Dermis microvascular lymphatic vessel endothelial cell (primary cell): Measurements from ENCODE around the gene RPA1. TPM values are rescaled to one million over a fixed set of nuclear protein-coding genes. Genes with fewer than 3 reads are reported as not detected.
A peak's percentile ranks its signal among the peaks of the same experiment; 100 is the strongest.
"Not testable (repeated sequence)": the region's sequence is repeated elsewhere in the genome, so short reads cannot be mapped to it uniquely, and the experiment has no call there.

Experiments
- DNase-seq, 2 donors: peaks; one replicate each; pipeline versions ENCODE4 v3.0.0 to v3.0.0-alpha.2; 2010; ENCODE audit warnings: low read depth in 2 of 2
- total RNA-seq: library from RNA; depleted of rRNA; stranded (reverse); fragments of >200 nt; gene quantifications from 2 replicates; pipeline ENCODE4 v1.2.1, GENCODE V29; 2014

RPA1 gene
- 26.6 and 31.1 TPM in 2 replicates for total RNA-seq

DNA sequence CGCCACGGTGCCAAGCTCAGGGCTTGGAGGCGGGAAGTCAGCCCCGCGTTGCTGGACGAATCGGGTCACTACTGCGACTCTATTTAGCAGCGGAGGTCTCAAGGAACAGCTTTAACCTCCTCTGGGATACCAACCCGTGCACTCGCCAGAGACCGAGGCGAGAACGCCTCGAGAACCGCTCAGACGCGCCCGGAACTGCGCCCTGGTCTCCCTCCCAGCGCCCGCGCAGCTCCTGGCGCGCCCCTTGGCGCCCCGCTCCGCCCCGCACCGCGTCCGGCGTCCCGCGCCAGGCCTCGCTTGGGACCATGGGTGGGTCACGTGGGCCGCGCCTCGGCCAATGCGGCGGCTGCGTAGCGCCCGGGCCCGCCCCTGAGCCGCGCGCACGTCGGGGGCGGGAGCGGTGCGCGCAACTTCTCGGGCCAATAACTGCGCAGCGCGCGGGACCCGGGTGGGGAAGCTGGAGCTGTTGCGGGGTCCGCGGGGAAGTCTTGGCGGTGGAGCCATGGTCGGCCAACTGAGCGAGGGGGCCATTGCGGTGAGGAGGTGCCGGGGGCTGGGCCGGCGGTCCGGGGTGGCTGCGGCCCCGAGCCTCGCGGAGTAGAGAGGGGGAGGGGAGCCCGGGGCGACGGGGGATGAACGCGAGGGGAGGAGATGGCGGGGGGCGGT lies at the start of gene RPA1, which contains the start of gene SMYD4:
Gene RPA1, plus strand, starts transcription at position 414 of the 666 bp plus-strand sequence. Its CDS starts 89 bp downstream, at position 503.
Gene SMYD4, minus strand, starts transcription at position 311 of the 666 bp plus-strand sequence. CDS start 1,908 bp downstream, outside the sequence.
- peak; percentile 64 to 92 for DNase-seq

DNA sequence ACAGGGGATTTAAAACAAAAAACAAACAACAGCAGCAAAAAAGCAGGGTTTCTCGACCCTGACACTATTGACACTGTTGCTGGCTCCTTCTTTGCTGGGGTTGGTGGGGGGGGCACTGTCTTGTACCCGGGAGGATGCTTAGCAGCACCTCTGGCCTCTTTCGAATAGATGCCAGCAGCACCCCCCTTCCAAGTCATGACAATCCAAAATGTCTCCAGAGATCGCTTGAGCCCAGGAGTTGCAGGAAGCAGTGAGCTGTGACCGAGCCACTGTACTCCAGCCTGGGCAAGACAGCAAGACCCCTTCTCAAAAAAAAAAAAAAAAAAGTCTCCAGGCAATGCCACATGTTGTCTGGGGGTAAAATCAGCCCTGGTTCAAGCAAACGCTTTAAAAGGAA lies 47.6 kb upstream of the RPA1 start:
- DNase-seq, result no peak

DNA sequence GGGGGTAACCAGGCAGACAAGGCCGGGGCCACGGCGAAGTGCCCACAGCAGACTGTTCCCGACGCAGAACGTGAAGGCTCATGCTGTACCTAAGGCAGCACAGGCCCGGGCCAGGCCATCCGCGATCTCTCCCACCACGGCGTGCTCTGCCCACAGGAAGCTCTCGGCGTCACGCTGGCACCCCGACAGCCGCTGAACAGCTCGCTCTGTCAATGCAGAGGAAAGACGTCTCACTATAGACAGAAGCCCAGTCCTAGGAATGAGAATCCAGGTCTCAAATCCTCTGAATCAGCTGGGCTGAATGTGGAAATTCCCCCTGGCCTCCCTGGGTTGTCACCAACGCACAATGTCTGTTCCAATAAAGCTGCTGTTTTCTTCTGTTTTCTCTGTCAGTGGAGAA lies 46.5 kb upstream of the RPA1 start:
- no peak for DNase-seq

DNA sequence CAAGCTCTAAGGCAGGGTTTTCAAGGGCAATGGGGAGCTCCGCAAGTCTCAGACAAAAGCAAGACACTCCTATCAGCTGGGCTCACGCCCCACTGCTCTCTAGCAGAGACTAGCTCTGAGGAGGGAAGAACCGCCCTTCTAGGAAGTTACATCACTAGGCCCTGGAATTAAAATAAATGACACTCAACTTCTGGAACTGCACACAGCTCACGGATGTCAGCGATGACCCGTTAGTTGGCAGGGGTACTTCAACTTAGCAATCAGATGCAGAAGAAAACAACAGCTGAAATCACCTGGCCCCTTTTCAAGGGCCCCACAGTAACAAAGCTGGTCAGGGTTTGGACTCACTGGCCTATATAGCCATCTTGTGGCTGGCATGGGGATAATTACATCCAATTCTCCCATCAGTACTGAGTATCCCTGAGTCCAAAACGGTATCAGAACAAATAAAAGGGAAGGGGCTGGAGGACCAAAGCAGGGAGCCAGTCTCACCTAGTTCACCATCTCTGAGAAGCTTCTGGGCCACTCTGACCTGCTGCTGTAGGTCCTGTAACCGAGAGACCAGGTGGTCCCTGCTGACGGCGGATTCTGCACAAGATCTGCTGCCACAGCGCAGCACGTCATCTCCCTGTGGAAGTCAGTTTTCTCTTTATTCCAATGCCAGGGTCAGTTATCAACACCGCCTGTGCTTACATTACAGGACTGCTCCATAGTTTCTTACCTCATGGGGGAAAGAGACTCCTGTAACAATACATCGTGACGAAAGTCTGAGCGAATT lies 45.8 kb upstream of the RPA1 start:
- peak; percentile 89 to 91 for DNase-seq

DNA sequence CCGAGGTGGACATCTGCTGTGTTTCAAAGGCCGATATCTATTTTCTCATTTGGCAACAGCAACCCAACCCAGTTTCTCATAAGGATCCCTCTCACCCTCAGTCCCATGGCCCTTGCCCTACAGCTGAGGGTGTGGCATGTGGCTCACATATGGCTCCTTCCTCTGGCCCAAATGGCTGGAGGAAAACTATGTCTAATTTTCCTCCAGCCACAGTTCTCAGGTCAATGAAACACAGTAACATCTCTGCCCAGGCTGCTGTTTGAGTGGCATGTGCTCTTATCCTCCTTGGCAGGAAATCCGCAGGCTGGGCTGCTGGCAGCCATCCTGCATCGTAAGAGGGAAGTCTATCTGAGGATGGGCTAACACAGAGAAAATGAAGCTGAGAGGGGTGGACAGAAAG lies 43.9 kb upstream of the RPA1 start:
- no peak for DNase-seq

DNA sequence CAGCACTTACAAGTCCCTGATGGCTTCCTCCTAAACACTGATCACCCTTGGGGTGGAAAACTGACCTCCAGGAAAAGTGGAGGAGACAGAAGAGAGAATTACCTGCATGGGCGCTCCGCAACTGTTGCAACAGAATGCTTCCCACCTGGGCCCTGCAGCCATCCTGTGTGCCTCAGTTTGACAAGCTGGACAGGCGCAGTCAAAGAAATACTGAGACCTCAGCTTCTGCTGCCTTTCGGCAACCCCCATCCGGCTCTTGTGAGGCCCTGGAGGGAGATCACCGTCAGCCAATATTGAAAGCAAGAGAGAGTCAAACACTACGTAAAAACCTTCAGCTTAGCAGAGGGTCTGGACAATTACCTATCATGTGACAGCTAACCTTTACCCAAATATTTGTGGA lies 43.1 kb upstream of the RPA1 start:
- DNase-seq, result no peak

DNA sequence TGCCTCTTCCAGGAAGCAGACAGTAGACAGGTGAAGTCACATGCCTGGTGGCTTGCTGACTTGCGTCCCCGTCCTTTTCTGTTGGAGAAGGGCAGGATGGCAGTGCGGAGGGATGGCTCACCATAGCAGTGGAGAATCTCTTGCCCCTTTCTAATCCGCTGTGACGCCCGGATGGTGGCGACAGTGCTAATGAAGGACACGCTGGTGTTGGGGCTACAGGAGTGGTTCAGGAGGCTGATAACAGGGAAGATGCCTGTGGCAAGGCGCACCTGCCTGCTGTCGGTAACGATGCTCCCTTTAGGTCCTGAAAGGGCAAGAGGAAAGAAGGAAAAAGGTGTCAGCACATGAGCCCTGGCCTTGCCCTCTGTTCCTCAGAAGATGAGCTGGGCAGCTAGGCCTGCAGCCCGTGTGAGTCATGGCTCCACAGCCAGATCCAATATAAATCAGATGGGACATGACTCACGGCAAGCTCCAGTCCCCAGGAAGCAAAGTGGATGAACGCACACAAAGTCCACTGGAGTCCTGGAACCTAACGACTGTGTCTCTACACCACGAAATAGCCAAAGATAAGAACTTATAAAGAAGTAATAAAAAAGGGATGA lies 42.4 kb upstream of the RPA1 start:
- peak; percentile 61 to 93 for DNase-seq

DNA sequence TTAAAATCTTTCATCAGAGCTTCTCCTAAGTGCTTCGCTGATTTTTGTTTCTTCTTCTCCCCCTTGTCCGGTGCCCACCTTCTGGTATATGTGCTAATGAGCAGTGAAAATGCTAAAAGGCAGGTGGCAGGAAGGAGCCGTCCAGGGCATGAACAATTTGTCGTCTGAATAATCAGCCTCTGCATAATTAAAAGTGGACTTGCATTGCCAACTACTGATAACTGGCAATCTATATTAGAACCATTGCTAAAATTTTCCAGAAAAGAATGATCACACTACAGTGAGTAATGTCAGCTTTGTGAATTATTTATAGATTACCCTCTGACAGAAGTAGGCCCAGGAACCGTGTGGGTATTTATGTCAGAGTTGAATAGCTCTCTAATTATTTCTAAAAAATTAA lies 39.9 kb upstream of the RPA1 start:
- no peak for DNase-seq

DNA sequence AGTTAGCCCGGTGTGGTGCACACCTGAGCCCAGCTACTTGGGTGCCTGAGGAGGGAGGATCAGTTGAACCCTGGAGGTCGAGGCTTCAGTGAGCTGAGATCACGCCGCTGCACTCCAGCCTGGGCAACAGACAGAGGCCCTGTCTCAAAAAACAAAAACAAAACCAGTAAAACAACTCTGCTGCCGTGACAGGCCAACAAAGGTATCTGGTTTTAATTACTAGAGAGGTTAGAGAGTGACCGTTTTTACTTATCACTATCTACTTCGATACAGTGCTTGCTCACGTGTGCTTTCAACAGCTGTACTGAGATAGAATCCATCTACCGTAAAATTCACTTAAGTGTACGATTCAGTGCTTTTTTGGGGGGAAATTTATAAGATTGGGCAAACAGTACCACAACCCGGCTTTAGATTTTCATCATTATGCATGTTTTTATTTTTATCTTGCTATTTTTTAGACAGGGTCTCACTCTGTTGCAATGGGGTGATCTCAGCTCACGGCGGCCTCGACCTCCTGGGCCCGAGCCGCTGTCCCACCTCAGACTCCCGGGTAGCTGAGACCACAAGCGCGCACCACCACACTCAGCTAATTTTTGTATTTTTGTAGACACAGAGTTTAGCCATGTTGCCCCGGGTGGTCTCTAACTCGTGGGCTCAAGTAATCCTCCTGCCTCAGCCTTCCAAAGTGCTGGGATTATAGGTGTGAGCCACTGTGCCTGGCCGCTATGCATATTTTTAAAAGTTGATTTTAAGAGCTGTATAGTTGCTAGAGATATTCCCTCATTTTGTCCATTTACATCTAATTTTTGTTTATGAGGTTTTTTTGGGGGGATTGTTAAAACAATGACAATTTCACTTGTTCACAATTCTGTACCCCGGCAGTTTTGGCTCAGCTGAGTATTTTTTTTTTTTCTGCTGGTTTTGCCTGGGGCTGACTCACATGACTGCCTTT lies 37.0 kb upstream of the RPA1 start:
- DNase-seq, result no peak

DNA sequence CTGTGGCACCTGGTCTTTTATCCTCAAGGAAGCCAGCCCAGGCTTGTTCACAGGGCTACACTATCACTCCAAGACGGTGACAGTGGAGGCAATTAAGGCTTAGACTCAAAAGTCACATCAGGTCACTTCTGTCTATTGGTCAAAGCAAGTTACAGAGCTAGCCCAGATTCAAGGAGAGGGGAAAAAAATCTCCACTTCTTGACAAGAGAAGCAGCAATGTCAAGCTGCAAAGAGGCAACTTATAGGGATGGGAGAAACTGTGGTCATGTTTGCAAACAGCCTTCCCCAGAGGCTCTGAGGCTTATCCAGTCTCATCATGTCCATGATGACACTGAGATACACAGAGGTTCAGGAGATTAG lies 36.4 kb upstream of the RPA1 start:
- DNase-seq, result no peak

DNA sequence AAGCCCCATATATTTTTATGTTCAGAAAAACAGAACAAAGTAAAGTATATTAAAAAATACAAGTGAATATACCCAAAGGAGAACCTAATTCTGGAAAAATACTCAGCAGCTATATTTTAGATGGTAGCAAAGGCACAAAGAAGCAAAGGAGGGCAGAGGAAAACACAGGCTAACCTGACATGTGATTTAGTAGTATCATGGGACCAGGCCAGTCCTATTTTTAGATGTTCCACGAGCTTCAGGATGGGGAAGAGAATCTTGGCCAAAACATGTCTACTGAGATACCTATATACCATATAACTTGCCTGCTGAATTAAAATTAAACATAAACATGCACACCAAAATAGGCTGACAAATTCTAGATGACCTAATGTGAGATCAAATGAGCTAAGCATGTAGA lies 33.0 kb upstream of the RPA1 start:
- DNase-seq, result peak in 1 of 2 donors; percentile 27

DNA sequence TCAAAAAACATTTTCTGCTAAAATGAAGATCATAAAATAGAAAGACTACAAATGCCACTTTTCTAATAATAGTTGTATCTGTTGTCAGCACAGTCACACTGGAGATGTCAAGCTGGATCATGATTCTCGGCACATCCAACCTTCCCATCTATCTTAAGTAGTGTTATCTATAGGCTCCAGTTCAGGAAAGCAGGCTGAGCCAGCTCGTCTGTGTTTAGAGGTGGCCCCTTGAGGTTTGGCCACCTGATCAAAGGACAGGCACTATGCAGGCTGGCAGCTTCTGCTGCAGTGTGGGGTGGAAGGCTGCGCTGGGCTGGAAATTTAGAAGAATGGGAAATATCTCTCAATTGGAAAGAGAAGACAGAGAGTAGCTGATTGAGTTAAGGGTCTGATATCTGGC lies 32.5 kb upstream of the RPA1 start:
- DNase-seq, result no peak

DNA sequence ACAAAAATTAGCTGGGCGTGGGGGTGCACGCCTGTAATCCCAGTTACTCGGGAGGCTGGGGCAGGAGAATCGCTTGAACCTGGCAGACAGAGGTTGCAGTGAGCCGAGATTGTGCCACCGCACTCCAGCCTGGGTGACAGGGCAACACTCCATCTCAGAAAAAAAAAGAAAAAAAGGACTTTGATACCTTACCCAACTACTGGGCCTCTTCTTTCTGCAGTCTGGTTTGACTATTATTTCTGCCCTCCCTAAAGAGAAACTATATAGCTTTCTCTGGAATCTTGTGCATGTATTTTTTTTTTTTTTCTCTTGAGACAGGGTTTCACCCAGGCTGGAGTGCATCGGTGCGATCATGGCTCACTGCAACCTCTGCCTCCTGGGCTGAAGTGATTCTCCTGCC lies 32.0 kb upstream of the RPA1 start:
- DNase-seq, result not testable (repeated sequence)

DNA sequence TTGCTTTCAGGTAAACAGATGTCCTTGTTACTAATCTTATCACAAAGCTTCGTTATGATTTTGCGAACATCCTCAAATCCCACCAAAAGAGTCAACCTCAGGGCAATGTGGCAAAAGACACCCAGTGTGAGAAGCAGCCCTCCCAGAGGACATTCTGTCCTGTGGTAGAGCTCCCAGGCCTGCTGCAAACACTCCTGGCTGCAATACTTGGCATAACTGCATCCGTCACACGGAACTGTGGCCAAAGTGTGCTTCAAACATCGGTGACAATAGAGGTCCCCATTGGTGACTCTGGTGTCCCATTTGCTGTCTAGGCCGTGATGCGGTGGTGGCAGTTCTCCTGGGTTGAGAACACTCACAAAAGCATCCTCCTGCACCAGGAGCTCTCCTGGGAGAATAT lies 29.6 kb upstream of the RPA1 start:
- no peak for DNase-seq

DNA sequence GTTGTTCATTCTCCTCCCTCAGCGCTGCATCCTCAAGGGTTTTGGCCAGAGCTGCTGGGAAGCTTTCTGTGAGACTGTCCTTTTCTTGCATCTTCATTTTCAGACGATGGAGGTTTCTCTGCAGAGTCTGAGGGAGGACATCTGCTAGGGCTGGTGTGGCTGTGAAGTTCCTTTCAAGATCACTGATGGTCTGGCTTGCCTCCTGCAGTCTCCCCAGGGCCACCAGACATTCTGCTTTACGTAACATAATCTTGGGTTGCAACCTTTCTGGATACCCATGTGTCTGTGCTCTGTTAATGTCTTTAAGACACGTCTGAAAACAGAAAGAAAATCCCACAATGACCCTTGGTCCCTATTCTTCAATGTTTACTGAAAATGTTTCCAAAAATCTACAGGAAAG lies 29.1 kb upstream of the RPA1 start:
- DNase-seq, result no peak

DNA sequence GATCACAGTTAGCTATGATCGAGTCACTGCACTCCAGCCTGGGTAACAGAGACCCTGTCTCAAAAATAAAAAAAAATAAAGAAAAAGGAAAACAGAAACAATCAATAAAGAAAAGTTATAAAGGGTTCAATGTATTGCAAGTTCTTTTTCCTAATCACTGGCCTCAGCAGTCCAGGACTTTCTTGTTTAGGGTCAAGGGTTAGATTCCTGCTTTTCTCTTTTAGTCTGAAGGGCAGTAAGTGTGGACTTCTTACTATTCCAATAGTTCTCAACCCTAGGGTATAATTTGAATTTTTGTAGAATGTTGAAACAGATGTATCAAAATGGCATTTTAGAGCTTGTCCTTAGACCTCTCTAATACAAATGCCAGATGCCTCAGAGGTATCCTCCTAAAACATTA lies 27.4 kb upstream of the RPA1 start:
- DNase-seq, result no peak

DNA sequence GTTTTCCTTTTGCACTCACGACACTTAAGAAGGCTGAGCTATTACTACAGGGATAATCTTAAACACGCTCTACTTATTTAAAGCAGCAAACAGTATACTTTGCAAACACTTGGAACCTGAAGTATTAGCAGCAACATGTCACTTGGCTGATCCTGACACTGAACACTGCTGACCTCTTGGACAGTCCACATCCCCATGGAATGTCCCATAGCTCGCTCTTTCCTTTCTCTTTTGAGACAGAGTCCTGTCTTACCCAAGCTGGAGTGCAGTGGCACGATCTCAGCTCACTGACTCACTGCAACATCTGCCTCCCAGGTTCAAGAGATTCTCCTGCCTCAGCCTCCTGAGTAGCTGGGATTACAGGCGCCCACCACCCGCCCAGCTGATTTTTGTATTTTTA lies 26.5 kb upstream of the RPA1 start:
- DNase-seq, result no peak

DNA sequence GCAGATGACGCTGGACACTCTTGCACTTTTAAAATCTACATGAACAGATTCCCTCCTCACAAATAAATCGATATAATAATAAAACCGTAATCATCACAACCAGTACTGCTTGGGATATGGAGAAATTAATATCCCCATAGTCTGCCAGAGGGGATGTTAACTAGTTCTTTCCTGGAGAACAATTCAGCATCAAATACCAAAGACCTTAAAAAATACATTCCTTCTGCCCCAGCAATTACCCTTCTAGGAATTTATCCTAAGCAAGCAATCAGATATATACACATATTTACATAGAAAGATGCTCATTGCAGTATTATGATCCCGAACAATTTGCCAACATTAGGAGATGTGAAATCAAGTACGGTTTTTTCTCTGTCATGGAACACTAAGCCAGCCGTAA lies 21.9 kb upstream of the RPA1 start:
- no peak for DNase-seq

DNA sequence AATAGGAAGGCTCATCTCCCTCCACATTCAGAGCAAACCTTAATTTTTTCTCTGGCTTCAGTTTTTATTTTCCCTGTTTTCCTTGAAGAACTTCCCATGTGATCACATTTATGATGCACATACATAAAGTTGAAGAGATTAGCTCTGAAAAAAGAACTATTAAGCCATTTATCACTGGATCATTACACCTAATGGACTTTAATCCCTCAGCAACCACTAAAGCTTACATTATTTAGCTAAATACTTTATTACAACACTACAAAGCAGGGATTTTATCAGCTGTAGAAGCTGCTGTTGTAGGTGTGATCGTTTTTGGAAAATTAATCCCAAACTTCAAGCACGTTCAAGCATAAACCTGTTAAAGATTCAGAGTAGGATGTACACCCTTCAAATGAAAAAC lies 21.2 kb upstream of the RPA1 start:
- no peak for DNase-seq

DNA sequence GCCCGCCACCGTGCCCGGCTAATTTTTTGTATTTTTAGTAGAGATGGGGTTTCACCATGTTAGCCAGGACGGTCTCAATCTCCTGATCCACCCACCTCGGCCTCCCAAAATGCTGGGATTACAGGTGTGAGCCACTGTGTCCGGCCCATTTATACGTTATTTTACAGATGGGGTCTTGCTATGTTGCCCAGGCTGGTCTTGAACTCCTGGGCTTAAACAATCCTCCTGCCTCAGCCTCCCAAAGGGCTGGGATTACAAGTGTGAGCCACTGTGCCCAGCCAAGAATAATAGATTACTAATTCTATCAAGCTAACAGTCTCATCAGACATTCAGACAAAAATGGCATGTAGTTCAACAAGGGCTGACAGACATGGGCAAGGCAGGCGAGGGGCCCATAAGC lies 20.0 kb upstream of the RPA1 start:
- DNase-seq, result not testable (repeated sequence)

DNA sequence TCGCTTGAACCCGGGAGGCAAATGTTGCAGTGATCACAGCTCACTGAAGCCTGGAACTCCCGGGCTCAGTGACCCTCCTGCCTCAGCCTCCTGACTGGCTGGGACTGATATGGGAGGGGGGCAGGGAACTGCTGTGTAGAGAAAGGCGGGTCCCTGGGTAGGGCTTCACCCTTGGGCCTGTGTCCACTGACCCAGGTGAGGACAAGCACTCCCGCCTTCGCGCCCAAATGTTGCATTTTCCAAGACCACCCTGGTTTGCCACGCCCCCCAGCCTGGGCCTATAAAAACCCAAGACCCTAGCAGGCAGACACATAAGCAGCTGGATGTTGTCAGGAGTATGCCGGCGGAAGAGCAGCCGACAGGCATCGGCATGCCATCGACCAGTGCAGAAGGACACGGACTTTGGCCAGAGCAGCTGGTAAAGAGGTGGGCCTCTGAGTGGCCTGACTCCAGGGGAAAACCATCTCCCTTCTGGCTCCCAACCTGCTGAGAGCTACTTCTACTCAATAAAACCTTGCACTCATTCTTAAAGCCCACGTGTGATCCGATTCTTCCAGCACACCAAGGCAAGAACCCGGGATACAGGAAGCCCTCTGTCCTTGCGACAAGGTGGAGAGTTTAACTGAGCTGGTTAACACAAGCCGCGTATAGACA lies 19.2 kb upstream of the RPA1 start:
- DNase-seq, result no peak
